Muscle of leg (tissue), 11 donors: Measurements from ENCODE around the gene WDR1. TPM values are rescaled to one million over a fixed set of nuclear protein-coding genes. Genes with fewer than 3 reads are reported as not detected.
A peak's percentile ranks its signal among the peaks of the same experiment; 100 is the strongest.
"Not testable (repeated sequence)": the region's sequence is repeated elsewhere in the genome, so short reads cannot be mapped to it uniquely, and the experiment has no call there.

ENCODE experiments used
- DNase-seq: peaks from one replicate; pipeline ENCODE4 v3.0.0; 2013
- H3K27ac ChIP-seq: one replicate; pipeline ENCODE4 v1.5.1; 2013; ENCODE audit warnings: mild to moderate bottlenecking, low read length, control low read depth
- H3K27me3 ChIP-seq: one replicate; pipeline ENCODE4 v1.6.1; 2013; ENCODE audit warnings: low read length; ENCODE audit not compliant: control insufficient read depth, insufficient read depth
- H3K36me3 ChIP-seq: one replicate; pipeline ENCODE4 v1.6.1; 2013; ENCODE audit warnings: low read length; ENCODE audit not compliant: control insufficient read depth, insufficient read depth
- H3K4me1 ChIP-seq: one replicate; pipeline ENCODE4 v1.6.1; 2013; ENCODE audit warnings: low read length; ENCODE audit not compliant: control insufficient read depth, insufficient read depth
- H3K4me3 ChIP-seq: one replicate; pipeline ENCODE4 v1.5.1; 2013; ENCODE audit warnings: low read length, control low read depth
- H3K9me3 ChIP-seq: replicated peaks from 2 replicates; pipeline ENCODE4 v1.6.1; 2013; ENCODE audit warnings: low read depth, low read length; ENCODE audit not compliant: control insufficient read depth
- WGBS: methylation state at CpG from one replicate; pipeline ENCODE4 v1.1.5; 2013; ENCODE audit warnings: missing lambda C conversion rate; ENCODE audit not compliant: insufficient coverage; 5-methylcytosine and 5-hydroxymethylcytosine counted together
- polyA plus RNA-seq, 8 donors: library from polyadenylated mRNA; unstranded; fragments of 120-200 nt; gene quantifications; one replicate each; pipeline versions ENCODE4 v1.2.1 to v1.2.3, GENCODE V29; 2013; ENCODE audit warnings: inconsistent platforms in 1 of 8, low replicate concordance in 1 of 8; ENCODE audit not compliant: insufficient read length in 8 of 8, insufficient read depth in 1 of 8
- total RNA-seq: library from RNA; stranded (reverse); fragments of 120-200 nt; gene quantifications from one replicate; pipeline ENCODE4 v1.2.4, GENCODE V29; 2013

Gene WDR1
- total and polyA plus RNA-seq, 9 donors = 97.0 to 178 (median 152) TPM

DNA sequence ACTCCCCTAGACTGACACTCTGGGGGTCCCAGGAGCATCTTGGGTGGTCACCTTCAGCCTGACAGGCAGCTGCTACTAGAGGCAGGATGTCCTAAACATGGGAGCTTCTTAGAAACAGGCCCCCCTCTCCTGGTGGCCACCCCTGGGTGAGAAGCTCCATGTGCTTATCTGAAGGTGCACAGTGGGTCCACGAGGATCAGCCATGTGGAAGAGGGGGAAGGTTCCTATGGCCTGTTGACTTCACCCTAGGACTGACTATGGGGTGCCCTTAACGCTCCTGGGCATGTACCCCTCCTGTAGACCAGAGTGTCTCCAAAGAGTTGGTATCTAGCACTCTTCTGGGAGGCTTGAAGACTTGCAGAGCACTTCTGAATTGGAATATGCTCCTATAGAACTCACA, 22.9 kb upstream of the WDR1 start:
- 91% methylated on average over 2 of the region's 2 CpGs for WGBS
- Histone ChIP-seq H3K27ac (no peak overlapping the region), H3K4me1 (no peaks in the 10 kb centered on the region), H3K27me3 (peaks cover 10% of the 10 kb centered on the region), H3K9me3 (no peaks in the 10 kb centered on the region), H3K36me3 (no peaks in the 10 kb centered on the region), H3K4me3 (no peak overlapping the region)
- DNase-seq = no peak

DNA sequence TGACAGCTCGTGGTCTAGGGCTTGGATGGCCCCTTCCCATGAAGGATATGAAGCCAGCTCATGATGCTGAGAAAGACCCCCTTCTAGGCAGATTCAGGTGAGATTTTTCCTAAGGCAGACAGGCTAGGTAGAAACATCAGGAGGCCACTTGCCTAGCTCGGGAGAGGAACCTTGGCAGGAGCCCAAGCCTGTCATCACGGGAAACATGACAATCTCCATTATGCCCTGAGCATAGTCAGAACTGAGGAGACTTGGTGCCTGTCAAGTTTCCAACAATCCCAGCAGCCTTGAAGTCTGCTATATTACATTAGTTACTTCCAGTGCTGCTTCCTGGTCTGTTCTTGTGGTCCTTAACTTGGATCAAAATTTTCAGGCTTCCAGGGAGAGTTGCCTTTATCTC, 18.7 kb upstream of the WDR1 start:
- WGBS = 65% methylated on average over 3 of the region's 3 CpGs
- DNase-seq = no peak
- Histone ChIP-seq H3K9me3 (no peaks in the 10 kb centered on the region), H3K4me3 (no peak overlapping the region), H3K27me3 (peaks cover 4% of the 10 kb centered on the region), H3K27ac (no peak overlapping the region), H3K36me3 (no peaks in the 10 kb centered on the region), H3K4me1 (peaks cover 11% of the 10 kb centered on the region)

DNA sequence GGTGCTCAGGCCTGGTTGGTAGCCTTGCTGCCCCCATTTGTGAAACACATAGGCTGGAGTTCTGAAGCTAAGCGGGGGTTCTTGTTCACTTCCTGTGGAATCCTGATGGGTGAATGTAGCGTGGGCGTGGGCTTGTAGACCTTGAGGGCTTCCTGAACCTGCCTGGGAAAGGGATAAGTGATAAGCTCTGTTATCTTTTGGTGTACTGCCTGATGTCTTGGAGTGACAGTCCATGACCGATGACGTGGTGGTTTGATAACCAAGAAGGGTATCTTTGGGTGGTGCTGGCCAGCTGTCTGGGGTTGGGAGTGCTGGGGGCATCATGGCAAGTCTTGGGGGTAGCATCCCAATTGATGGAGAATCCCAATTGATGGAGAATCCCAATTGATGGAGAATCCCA, 17.5 kb upstream of the WDR1 start:
- no peak for DNase-seq
- WGBS = 93% methylated on average over 4 of the region's 5 CpGs
- no peak overlapping the region for H3K27ac ChIP-seq
- H3K36me3 ChIP-seq = no peaks in the 10 kb centered on the region
- H3K9me3 ChIP-seq = no peaks in the 10 kb centered on the region
- peaks cover 2% of the 10 kb centered on the region for H3K27me3 ChIP-seq
- peaks cover 18% of the 10 kb centered on the region for H3K4me1 ChIP-seq
- no peak overlapping the region for H3K4me3 ChIP-seq

- Histone ChIP-seq H3K27ac (no peak overlapping the region), H3K4me3 (no peak overlapping the region), H3K36me3 (no peaks in the 10 kb centered on the region), H3K4me1 (peaks cover 21% of the 10 kb centered on the region), H3K27me3 (no peaks in the 10 kb centered on the region), H3K9me3 (no peaks in the 10 kb centered on the region)
- 71% methylated on average over 5 of the region's 10 CpGs for WGBS
- DNase-seq = no peak
Observed at GRCh38 chr4:10131202-10131601, 14.6 kb upstream of the WDR1 start.

GRCh38 chr4:10130178-10130888, 13.7 kb upstream of the WDR1 start:
- peaks cover 21% of the 10 kb centered on the region for H3K4me1 ChIP-seq
- peak; percentile 67 for DNase-seq
- H3K9me3 ChIP-seq = no peaks in the 10 kb centered on the region
- WGBS = 68% methylated on average over 7 of the region's 14 CpGs
- H3K27me3 ChIP-seq = no peaks in the 10 kb centered on the region
- H3K27ac ChIP-seq = peak overlapping the region; percentile 65
- no peak overlapping the region for H3K4me3 ChIP-seq
- H3K36me3 ChIP-seq = no peaks in the 10 kb centered on the region

- 84% methylated on average over 8 of the region's 13 CpGs for WGBS
- Histone ChIP-seq H3K4me3 (no peak overlapping the region), H3K27ac (peak overlapping the region; percentile 65), H3K9me3 (no peaks in the 10 kb centered on the region), H3K36me3 (no peaks in the 10 kb centered on the region), H3K4me1 (peaks cover 26% of the 10 kb centered on the region), H3K27me3 (no peaks in the 10 kb centered on the region)
- peak; percentile 63 for DNase-seq
Observed at GRCh38 chr4:10129196-10130177, 12.9 kb upstream of the WDR1 start.

- Histone ChIP-seq H3K9me3 (no peaks in the 10 kb centered on the region), H3K27ac (no peak overlapping the region), H3K4me3 (no peak overlapping the region), H3K4me1 (peaks cover 33% of the 10 kb centered on the region), H3K27me3 (no peaks in the 10 kb centered on the region), H3K36me3 (no peaks in the 10 kb centered on the region)
- 71% methylated on average over 1 of the region's 2 CpGs for WGBS
- no peak for DNase-seq
Observed at GRCh38 chr4:10128761-10129160, 12.2 kb upstream of the WDR1 start.

GRCh38 chr4:10127531-10127930, 10.9 kb upstream of the WDR1 start:
- DNase-seq, H3K9me3 ChIP-seq, H3K36me3 ChIP-seq, H3K27me3 ChIP-seq, H3K27ac ChIP-seq, H3K4me3 ChIP-seq: not testable (repeated sequence)
- WGBS = 67% methylated on average over 1 of the region's 7 CpGs
- peaks cover 42% of the 10 kb centered on the region for H3K4me1 ChIP-seq

DNA sequence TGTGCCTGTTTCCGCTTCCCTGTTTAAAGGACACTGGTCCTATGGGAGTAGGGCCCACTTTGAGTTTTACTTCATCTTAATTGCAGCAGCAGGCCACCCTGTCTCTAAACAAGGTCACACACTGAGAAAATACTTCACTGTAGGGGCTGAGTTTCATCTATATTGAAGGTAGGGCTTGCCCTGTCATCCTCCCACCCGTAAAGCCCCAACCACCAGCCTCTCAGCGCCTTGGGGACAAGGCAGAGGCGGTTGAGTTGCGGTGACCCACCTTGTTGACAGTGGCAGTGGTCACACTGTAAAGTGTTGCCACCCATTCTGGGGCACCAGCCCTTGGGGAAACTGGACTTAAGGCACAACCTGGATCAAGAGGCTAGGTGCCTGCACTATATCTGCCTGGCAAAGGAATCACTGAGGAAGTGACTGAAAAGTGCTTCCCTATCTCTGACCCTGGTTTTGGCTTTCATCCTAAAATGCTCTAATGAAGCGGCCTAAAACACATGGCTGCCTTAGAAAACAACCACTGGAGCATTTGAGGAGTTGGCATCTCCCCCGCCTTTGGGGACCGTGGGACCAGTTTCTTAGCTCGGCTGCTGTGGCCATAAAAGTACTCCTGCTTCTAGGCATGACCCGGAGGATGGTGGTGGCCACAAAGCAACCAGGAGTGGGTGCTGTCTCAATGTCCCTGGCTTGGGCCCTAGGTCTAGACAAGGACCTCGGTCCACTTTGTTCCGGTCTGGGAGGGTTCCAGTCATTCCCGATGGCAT, 7.8 kb upstream of the WDR1 start:
- H3K27me3 ChIP-seq = no peaks in the 10 kb centered on the region
- H3K4me1 ChIP-seq = peaks cover 42% of the 10 kb centered on the region
- no peak overlapping the region for H3K4me3 ChIP-seq
- peak overlapping the region; percentile 73 for H3K27ac ChIP-seq
- H3K36me3 ChIP-seq = no peaks in the 10 kb centered on the region
- H3K9me3 ChIP-seq = no peaks in the 10 kb centered on the region
- DNase-seq = no peak
- 84% methylated on average over 8 of the region's 13 CpGs for WGBS
